ENCODE measurements around the gene RNF157.
A peak's percentile ranks its signal among the peaks of the same experiment; 100 is the strongest.

Gene RNF157

DNA sequence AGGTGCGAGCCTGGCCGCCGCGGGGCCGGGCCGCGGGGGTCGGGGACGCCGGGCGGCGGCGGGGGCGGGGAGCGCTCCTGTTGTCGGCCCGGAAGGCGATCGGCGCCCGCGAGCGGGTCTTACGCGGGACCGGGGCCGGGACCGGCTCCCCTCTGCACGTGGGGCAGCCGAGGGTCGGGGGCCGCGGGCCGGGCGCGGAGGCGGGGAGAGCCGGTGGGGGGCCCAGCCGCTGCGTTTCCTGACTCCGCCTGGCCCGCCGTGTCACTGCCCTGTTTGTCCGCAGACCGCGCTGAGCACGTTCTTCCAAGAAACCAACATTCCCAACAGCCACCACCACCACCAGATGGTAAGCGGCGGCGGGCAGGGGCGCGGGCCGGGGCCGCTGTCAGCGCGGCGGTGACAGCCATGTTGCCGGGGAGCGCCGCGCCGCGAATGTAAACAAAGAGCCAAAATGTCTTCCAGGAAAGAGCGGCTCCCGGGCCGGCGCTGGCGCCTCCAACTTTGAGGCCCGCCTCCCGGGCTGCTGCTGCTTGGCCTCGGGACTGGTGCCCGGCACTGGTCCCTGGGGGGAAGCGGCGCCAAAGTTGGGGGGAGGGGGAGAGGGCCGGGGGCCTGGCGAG lies 25.4 kb upstream of the RNF157 start (continued):
- TF ChIP-seq, protein P1, sequence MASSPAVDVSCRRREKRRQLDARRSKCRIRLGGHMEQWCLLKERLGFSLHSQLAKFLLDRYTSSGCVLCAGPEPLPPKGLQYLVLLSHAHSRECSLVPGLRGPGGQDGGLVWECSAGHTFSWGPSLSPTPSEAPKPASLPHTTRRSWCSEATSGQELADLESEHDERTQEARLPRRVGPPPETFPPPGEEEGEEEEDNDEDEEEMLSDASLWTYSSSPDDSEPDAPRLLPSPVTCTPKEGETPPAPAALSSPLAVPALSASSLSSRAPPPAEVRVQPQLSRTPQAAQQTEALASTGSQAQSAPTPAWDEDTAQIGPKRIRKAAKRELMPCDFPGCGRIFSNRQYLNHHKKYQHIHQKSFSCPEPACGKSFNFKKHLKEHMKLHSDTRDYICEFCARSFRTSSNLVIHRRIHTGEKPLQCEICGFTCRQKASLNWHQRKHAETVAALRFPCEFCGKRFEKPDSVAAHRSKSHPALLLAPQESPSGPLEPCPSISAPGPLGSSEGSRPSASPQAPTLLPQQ (tag by site-specific recombination; IDR thresholded peaks at IDR 0.05): peak; percentile 46; the same call in 1 of the 2 replicates
- TF ChIP-seq, protein P2, sequence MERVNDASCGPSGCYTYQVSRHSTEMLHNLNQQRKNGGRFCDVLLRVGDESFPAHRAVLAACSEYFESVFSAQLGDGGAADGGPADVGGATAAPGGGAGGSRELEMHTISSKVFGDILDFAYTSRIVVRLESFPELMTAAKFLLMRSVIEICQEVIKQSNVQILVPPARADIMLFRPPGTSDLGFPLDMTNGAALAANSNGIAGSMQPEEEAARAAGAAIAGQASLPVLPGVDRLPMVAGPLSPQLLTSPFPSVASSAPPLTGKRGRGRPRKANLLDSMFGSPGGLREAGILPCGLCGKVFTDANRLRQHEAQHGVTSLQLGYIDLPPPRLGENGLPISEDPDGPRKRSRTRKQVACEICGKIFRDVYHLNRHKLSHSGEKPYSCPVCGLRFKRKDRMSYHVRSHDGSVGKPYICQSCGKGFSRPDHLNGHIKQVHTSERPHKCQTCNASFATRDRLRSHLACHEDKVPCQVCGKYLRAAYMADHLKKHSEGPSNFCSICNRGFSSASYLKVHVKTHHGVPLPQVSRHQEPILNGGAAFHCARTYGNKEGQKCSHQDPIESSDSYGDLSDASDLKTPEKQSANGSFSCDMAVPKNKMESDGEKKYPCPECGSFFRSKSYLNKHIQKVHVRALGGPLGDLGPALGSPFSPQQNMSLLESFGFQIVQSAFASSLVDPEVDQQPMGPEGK (tag by site-specific recombination; IDR thresholded peaks at IDR 0.05): peak; percentile 57; the same call in 1 of the 2 replicates
- TF ChIP-seq ZNF664 (tag by site-specific recombination; IDR thresholded peaks at IDR 0.05) (no peak), SCRT1 (tag by site-specific recombination; IDR thresholded peaks at IDR 0.05; ENCODE audit: borderline replicate concordance) (no peak), ZNF274 (IDR thresholded peaks at IDR 0.05; ENCODE audit: low read length) (no peak), ZNF274 (tag by site-specific recombination; IDR thresholded peaks at IDR 0.05; ENCODE audit: borderline replicate concordance) (no peak), ZNF239 (tag by site-specific recombination; IDR thresholded peaks at IDR 0.05) (no peak), ZSCAN30 (tag by site-specific recombination; IDR thresholded peaks at IDR 0.05) (peak; percentile 67; the same call in 1 of the 2 replicates), HOXD13 (CRISPR knock-in tag; IDR thresholded peaks at IDR 0.05; ENCODE audit: borderline replicate concordance) (no peak), ZNF548 (tag by site-specific recombination; IDR thresholded peaks at IDR 0.05) (no peak), ZSCAN23 (tag by site-specific recombination; IDR thresholded peaks at IDR 0.05) (no peak), ZNF266 (tag by site-specific recombination; IDR thresholded peaks at IDR 0.05; ENCODE audit: low read depth) (no peak), ZBTB48 (tag by site-specific recombination; IDR thresholded peaks at IDR 0.05) (0 out of 2 replicates have a peak, but pooled peaks have one; percentile 11), ZNF19 (tag by site-specific recombination; IDR thresholded peaks at IDR 0.05; ENCODE audit: low read depth) (no peak), ZNF214 (tag by site-specific recombination; IDR thresholded peaks at IDR 0.05; ENCODE audit: borderline replicate concordance) (no peak), ZXDB (tag by site-specific recombination; IDR thresholded peaks at IDR 0.05) (no peak), ZNF16 (tag by site-specific recombination; IDR thresholded peaks at IDR 0.05; ENCODE audit: low read depth) (no peak), TRIM28 (IDR thresholded peaks at IDR 0.05; ENCODE audit: borderline replicate concordance, low read length) (no peak), ZNF654 (tag by site-specific recombination; IDR thresholded peaks at IDR 0.05; ENCODE audit: low read depth) (no peak), ZNF202 (tag by site-specific recombination; IDR thresholded peaks at IDR 0.05; ENCODE audit: borderline replicate concordance) (no peak), SETDB1 (IDR thresholded peaks at IDR 0.05; ENCODE audit: insufficient read length, low read length) (no peak), ZNF629 (tag by site-specific recombination; IDR thresholded peaks at IDR 0.05) (0 out of 2 replicates have a peak, but pooled peaks have one; percentile 26), SP3 (tag by site-specific recombination; IDR thresholded peaks at IDR 0.05) (no peak)
- TF ChIP-seq, protein P3, sequence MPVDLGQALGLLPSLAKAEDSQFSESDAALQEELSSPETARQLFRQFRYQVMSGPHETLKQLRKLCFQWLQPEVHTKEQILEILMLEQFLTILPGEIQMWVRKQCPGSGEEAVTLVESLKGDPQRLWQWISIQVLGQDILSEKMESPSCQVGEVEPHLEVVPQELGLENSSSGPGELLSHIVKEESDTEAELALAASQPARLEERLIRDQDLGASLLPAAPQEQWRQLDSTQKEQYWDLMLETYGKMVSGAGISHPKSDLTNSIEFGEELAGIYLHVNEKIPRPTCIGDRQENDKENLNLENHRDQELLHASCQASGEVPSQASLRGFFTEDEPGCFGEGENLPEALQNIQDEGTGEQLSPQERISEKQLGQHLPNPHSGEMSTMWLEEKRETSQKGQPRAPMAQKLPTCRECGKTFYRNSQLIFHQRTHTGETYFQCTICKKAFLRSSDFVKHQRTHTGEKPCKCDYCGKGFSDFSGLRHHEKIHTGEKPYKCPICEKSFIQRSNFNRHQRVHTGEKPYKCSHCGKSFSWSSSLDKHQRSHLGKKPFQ (tag by site-specific recombination; IDR thresholded peaks at IDR 0.05): no peak
- TF ChIP-seq, protein P4, sequence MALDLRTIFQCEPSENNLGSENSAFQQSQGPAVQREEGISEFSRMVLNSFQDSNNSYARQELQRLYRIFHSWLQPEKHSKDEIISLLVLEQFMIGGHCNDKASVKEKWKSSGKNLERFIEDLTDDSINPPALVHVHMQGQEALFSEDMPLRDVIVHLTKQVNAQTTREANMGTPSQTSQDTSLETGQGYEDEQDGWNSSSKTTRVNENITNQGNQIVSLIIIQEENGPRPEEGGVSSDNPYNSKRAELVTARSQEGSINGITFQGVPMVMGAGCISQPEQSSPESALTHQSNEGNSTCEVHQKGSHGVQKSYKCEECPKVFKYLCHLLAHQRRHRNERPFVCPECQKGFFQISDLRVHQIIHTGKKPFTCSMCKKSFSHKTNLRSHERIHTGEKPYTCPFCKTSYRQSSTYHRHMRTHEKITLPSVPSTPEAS (tag by site-specific recombination; IDR thresholded peaks at IDR 0.05): no peak
- TF ChIP-seq, protein P5, sequence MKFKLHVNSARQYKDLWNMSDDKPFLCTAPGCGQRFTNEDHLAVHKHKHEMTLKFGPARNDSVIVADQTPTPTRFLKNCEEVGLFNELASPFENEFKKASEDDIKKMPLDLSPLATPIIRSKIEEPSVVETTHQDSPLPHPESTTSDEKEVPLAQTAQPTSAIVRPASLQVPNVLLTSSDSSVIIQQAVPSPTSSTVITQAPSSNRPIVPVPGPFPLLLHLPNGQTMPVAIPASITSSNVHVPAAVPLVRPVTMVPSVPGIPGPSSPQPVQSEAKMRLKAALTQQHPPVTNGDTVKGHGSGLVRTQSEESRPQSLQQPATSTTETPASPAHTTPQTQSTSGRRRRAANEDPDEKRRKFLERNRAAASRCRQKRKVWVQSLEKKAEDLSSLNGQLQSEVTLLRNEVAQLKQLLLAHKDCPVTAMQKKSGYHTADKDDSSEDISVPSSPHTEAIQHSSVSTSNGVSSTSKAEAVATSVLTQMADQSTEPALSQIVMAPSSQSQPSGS (tag by site-specific recombination; IDR thresholded peaks at IDR 0.05; ENCODE audit: low read depth): no peak
- TF ChIP-seq, protein P6, sequence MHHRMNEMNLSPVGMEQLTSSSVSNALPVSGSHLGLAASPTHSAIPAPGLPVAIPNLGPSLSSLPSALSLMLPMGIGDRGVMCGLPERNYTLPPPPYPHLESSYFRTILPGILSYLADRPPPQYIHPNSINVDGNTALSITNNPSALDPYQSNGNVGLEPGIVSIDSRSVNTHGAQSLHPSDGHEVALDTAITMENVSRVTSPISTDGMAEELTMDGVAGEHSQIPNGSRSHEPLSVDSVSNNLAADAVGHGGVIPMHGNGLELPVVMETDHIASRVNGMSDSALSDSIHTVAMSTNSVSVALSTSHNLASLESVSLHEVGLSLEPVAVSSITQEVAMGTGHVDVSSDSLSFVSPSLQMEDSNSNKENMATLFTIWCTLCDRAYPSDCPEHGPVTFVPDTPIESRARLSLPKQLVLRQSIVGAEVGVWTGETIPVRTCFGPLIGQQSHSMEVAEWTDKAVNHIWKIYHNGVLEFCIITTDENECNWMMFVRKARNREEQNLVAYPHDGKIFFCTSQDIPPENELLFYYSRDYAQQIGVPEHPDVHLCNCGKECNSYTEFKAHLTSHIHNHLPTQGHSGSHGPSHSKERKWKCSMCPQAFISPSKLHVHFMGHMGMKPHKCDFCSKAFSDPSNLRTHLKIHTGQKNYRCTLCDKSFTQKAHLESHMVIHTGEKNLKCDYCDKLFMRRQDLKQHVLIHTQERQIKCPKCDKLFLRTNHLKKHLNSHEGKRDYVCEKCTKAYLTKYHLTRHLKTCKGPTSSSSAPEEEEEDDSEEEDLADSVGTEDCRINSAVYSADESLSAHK (tag by site-specific recombination; IDR thresholded peaks at IDR 0.05): no peak
- TF ChIP-seq, protein P7, sequence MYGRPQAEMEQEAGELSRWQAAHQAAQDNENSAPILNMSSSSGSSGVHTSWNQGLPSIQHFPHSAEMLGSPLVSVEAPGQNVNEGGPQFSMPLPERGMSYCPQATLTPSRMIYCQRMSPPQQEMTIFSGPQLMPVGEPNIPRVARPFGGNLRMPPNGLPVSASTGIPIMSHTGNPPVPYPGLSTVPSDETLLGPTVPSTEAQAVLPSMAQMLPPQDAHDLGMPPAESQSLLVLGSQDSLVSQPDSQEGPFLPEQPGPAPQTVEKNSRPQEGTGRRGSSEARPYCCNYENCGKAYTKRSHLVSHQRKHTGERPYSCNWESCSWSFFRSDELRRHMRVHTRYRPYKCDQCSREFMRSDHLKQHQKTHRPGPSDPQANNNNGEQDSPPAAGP (tag by site-specific recombination; IDR thresholded peaks at IDR 0.05): no peak

Measured in HEK293 (cell line).